PFSK-1 (cell line): ENCODE measurements around the gene SLC1A5.

Source experiments
- FOXP2 ChIP-seq: optimal IDR thresholded peaks from 2 replicates; pipeline ENCODE3; 2011; ENCODE audit warnings: borderline replicate concordance, control low read depth, inconsistent platforms; ENCODE audit not compliant: insufficient read depth; ENCODE audit errors: extremely low read length, extremely low read depth
- POLR2AphosphoS5 ChIP-seq: IDR thresholded peaks from 2 replicates; pipeline ENCODE4 v1.6.1; 2012; ENCODE audit warnings: low read depth, mild to moderate bottlenecking, control low read depth, low read length, moderate library complexity
- SIN3A ChIP-seq: IDR thresholded peaks from 2 replicates; pipeline ENCODE4 v1.6.1; 2012; ENCODE audit warnings: mild to moderate bottlenecking, low read length, moderate library complexity, borderline replicate concordance; ENCODE audit not compliant: insufficient read depth
- TAF1 ChIP-seq: IDR thresholded peaks from 2 replicates; pipeline ENCODE4 v1.6.1; 2012; ENCODE audit warnings: low read length, control low read depth, borderline replicate concordance; ENCODE audit not compliant: insufficient read depth
- TF ChIP-seq, protein P1 (sequence below), 2 experiments: IDR thresholded peaks; 2 replicates each; pipeline versions ENCODE4 v1.6.1 to v1.8.0; 2011 to 2012; ENCODE audit warnings: low read depth in 2 of 2, low read length in 2 of 2, control low read depth in 1 of 2, inconsistent platforms in 1 of 2, mild to moderate bottlenecking in 1 of 2, moderate library complexity in 1 of 2; ENCODE audit not compliant: insufficient read depth in 1 of 2

DNA sequence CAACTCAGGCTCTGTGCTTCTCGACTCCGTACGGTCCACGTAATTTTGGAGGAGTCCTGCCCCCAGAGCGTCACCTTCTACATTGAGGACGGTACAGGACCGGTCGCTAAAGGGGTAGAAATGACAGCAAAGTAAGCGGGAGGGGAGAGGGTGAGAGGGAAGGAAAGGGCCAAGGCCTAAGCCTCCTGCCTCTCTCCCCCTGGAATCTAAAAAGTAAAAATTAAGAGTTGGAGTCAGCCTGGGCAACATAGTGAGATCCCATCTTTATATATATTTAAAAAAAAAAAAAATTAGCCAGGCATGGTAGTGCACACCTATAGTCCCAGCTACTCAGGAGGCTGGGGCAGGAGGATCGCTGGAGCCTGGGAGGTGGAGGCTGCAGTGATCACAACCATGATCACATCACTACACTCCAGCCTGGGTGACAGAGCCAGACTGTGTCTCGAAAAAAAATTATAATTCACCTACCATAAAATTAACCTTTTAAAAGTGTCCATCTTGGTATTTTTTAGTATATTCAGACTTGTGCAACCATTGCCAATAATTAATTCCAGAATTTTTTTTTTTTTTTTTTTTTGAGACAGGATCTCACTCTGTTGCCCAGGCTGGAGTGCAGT, 12.6 kb downstream of the SLC1A5 start:
- TF ChIP-seq POLR2AphosphoS5 (no peak), TAF1 (no peak), SIN3A (no peak), FOXP2 (no peak)
- TF ChIP-seq, protein P1, sequence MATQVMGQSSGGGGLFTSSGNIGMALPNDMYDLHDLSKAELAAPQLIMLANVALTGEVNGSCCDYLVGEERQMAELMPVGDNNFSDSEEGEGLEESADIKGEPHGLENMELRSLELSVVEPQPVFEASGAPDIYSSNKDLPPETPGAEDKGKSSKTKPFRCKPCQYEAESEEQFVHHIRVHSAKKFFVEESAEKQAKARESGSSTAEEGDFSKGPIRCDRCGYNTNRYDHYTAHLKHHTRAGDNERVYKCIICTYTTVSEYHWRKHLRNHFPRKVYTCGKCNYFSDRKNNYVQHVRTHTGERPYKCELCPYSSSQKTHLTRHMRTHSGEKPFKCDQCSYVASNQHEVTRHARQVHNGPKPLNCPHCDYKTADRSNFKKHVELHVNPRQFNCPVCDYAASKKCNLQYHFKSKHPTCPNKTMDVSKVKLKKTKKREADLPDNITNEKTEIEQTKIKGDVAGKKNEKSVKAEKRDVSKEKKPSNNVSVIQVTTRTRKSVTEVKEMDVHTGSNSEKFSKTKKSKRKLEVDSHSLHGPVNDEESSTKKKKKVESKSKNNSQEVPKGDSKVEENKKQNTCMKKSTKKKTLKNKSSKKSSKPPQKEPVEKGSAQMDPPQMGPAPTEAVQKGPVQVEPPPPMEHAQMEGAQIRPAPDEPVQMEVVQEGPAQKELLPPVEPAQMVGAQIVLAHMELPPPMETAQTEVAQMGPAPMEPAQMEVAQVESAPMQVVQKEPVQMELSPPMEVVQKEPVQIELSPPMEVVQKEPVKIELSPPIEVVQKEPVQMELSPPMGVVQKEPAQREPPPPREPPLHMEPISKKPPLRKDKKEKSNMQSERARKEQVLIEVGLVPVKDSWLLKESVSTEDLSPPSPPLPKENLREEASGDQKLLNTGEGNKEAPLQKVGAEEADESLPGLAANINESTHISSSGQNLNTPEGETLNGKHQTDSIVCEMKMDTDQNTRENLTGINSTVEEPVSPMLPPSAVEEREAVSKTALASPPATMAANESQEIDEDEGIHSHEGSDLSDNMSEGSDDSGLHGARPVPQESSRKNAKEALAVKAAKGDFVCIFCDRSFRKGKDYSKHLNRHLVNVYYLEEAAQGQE (IDR thresholded peaks at IDR 0.05; ENCODE audit: insufficient read depth in 1 of 2, low read depth in 2 of 2, low read length in 2 of 2) = no peak
